Smooth muscle cell (in vitro differentiated cells): ENCODE data around the gene CFAP74. TPM values are rescaled to one million over a fixed set of nuclear protein-coding genes. Genes with fewer than 3 reads are reported as not detected.

Experiments used
- DNase-seq: peaks from one replicate; lab custom pipeline; 2025; ENCODE audit not compliant: unreplicated experiment; lab: John Stamatoyannopoulos, UW
- H2AFZ ChIP-seq: fragments of 200-600 bp; sonication (generic); 2 replicates; pipeline ENCODE4 v1.6.0; 2016; ENCODE audit warnings: antibody characterized with exemption, low read depth, mild to moderate bottlenecking
- H3F3A ChIP-seq: fragments of 200-600 bp; sonication (generic); 2 replicates; pipeline ENCODE4 v1.6.0; 2017; ENCODE audit warnings: antibody characterized with exemption, low read depth
- H3K27ac ChIP-seq: fragments of 200-600 bp; sonication (generic); 2 replicates; pipeline ENCODE4 v1.5.1; 2016; ENCODE audit warnings: low read depth, mild to moderate bottlenecking
- H3K27me3 ChIP-seq: fragments of 200-600 bp; sonication (generic); 2 replicates; pipeline ENCODE4 v1.6.1; 2016; ENCODE audit warnings: low read depth, mild to moderate bottlenecking
- H3K36me3 ChIP-seq: fragments of 200-600 bp; sonication (generic); 2 replicates; pipeline ENCODE4 v1.5.1; 2016; ENCODE audit warnings: low read depth
- H3K4me1 ChIP-seq: fragments of 200-600 bp; sonication (generic); 2 replicates; pipeline ENCODE4 v1.5.1; 2016; ENCODE audit warnings: low read depth
- H3K4me2 ChIP-seq: fragments of 200-600 bp; sonication (generic); 2 replicates; pipeline ENCODE4 v1.6.0; 2016; ENCODE audit warnings: mild to moderate bottlenecking
- H3K4me3 ChIP-seq: fragments of 200-600 bp; sonication (generic); 2 replicates; pipeline ENCODE4 v1.5.1; 2016; ENCODE audit warnings: mild to moderate bottlenecking
- H3K79me2 ChIP-seq: fragments of 200-600 bp; sonication (generic); 2 replicates; pipeline ENCODE4 v1.6.0; 2016; ENCODE audit warnings: low read depth, mild to moderate bottlenecking
- H3K9ac ChIP-seq: fragments of 200-600 bp; sonication (generic); 2 replicates; pipeline ENCODE4 v1.6.0; 2016; ENCODE audit warnings: low read depth
- H3K9me3 ChIP-seq: fragments of 200-600 bp; sonication (generic); replicated peaks from 2 replicates; pipeline ENCODE4 v1.5.1; 2016; ENCODE audit warnings: low read depth
- H4K20me1 ChIP-seq: fragments of 200-600 bp; sonication (generic); 2 replicates; pipeline ENCODE4 v1.6.0; 2016; ENCODE audit warnings: low read depth
- CTCF ChIP-seq: fragments of 200-600 bp; sonication (generic); IDR thresholded peaks from 2 replicates; pipeline ENCODE4 v1.5.1; 2017; ENCODE audit warnings: borderline replicate concordance, mild to moderate bottlenecking, antibody characterized with exemption; ENCODE audit not compliant: insufficient read depth, poor library complexity, severe bottlenecking
- WGBS: methylation state at CpG from one replicate; pipeline ENCODE4 v1.1.7; 2016; ENCODE audit warnings: low lambda C conversion rate; 5-methylcytosine and 5-hydroxymethylcytosine counted together
- polyA plus RNA-seq: library from polyadenylated mRNA; unstranded; fragments of >200 nt; fragmentation: Nextera tagmentation; extraction: Ambion mirVana; gene quantifications from 2 replicates; pipeline ENCODE4 v1.2.1, GENCODE V29; 2016
- total RNA-seq: library from RNA; depleted of rRNA; stranded (reverse); fragments of >200 nt; gene quantifications from 2 replicates; pipeline ENCODE4 v1.2.3, GENCODE V29; 2014

The CFAP74 gene
- total and polyA plus RNA-seq, 2 experiments from 2014 or later: not detected

- Histone ChIP-seq H3F3A (no peaks in the 10 kb centered on the region), H3K36me3 (no peaks in the 10 kb centered on the region), H2AFZ (no peak overlapping the region), H3K27me3 (no peaks in the 10 kb centered on the region), H3K9me3 (no peaks in the 10 kb centered on the region), H3K4me2 (no peak overlapping the region), H4K20me1 (no peaks in the 10 kb centered on the region), H3K4me1 (no peaks in the 10 kb centered on the region), H3K4me3 (no peak overlapping the region), H3K79me2 (no peaks in the 10 kb centered on the region), H3K9ac (no peak overlapping the region), H3K27ac (no peak overlapping the region)
- no peak for DNase-seq
- TF ChIP-seq CTCF: no peak
- WGBS: 85% methylated on average over 33 of the region's 33 CpGs
These were observed 28.3 kb upstream of the CFAP74 start for GRCh38 chr1:2031546-2032540.

- Histone ChIP-seq H3K27ac (no peak overlapping the region), H3K27me3 (no peaks in the 10 kb centered on the region), H3K4me1 (no peaks in the 10 kb centered on the region), H3K36me3 (no peaks in the 10 kb centered on the region), H3K9me3 (no peaks in the 10 kb centered on the region), H3K4me3 (no peak overlapping the region), H3F3A (no peaks in the 10 kb centered on the region), H4K20me1 (no peaks in the 10 kb centered on the region), H3K79me2 (no peaks in the 10 kb centered on the region), H3K4me2 (no peak overlapping the region), H3K9ac (no peak overlapping the region), H2AFZ (no peak overlapping the region)
- no peak for DNase-seq
- TF ChIP-seq CTCF: no peak
- WGBS: 93% methylated on average over 41 of the region's 42 CpGs
These were observed 26.7 kb upstream of the CFAP74 start for GRCh38 chr1:2030076-2030871.

GRCh38 chr1:2029561-2029960 lies 26.0 kb upstream of the CFAP74 start:
- WGBS: 96% methylated on average over 15 of the region's 15 CpGs
- H3K9ac ChIP-seq: no peak overlapping the region
- no peaks in the 10 kb centered on the region for H3K27me3 ChIP-seq

More at GRCh38 chr1:2029561-2029960, 26.0 kb upstream of the CFAP74 start:
- no peaks in the 10 kb centered on the region for H3K36me3 ChIP-seq
- TF ChIP-seq CTCF: no peak
- no peak overlapping the region for H3K4me2 ChIP-seq
- no peaks in the 10 kb centered on the region for H3K79me2 ChIP-seq
- no peak for DNase-seq
- no peak overlapping the region for H2AFZ ChIP-seq
- no peaks in the 10 kb centered on the region for H4K20me1 ChIP-seq
- H3K27ac ChIP-seq: no peak overlapping the region
- no peaks in the 10 kb centered on the region for H3F3A ChIP-seq
- no peak overlapping the region for H3K4me3 ChIP-seq
- no peaks in the 10 kb centered on the region for H3K4me1 ChIP-seq
- H3K9me3 ChIP-seq: no peaks in the 10 kb centered on the region
